Adrenal gland (tissue), 5 donors: ENCODE data around the gene CRAT.

ENCODE experiments used
- CTCF ChIP-seq, 6 experiments: fragments of 450-650 bp in 4 of 6; fragments of 200-600 bp in 2 of 6; sonication (generic) in 1 of 6; IDR thresholded peaks; 1 replicate in 5 of 6; 2 replicates in 1 of 6; pipeline versions ENCODE4 v1.5.1 to v1.8.0; 2016 to 2021; ENCODE audit warnings: antibody characterized with exemption in 6 of 6, mild to moderate bottlenecking in 2 of 6, moderate library complexity in 1 of 6
- POLR2A ChIP-seq, 2 donors: fragments of 450-650 bp; IDR thresholded peaks; one replicate each; pipeline ENCODE4 v1.6.1; 2017; ENCODE audit warnings: antibody characterized with exemption in 2 of 2, mild to moderate bottlenecking in 2 of 2, moderate library complexity in 1 of 2
- donor health status: DM: no; HTN: no; CAD: no.

- TF ChIP-seq CTCF (IDR thresholded peaks at IDR 0.05), result no peak
- TF ChIP-seq POLR2A (IDR thresholded peaks at IDR 0.05), result no peak
Observed at GRCh38 chr9:129079829-129080228, 30.8 kb downstream of the CRAT start.
